Measurements from ENCODE around the gene B3GALT5.
"Not testable (repeated sequence)": the region's sequence is repeated elsewhere in the genome, so short reads cannot be mapped to it uniquely, and the experiment has no call there.

The B3GALT5 gene, protein sequence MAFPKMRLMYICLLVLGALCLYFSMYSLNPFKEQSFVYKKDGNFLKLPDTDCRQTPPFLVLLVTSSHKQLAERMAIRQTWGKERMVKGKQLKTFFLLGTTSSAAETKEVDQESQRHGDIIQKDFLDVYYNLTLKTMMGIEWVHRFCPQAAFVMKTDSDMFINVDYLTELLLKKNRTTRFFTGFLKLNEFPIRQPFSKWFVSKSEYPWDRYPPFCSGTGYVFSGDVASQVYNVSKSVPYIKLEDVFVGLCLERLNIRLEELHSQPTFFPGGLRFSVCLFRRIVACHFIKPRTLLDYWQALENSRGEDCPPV

DNA sequence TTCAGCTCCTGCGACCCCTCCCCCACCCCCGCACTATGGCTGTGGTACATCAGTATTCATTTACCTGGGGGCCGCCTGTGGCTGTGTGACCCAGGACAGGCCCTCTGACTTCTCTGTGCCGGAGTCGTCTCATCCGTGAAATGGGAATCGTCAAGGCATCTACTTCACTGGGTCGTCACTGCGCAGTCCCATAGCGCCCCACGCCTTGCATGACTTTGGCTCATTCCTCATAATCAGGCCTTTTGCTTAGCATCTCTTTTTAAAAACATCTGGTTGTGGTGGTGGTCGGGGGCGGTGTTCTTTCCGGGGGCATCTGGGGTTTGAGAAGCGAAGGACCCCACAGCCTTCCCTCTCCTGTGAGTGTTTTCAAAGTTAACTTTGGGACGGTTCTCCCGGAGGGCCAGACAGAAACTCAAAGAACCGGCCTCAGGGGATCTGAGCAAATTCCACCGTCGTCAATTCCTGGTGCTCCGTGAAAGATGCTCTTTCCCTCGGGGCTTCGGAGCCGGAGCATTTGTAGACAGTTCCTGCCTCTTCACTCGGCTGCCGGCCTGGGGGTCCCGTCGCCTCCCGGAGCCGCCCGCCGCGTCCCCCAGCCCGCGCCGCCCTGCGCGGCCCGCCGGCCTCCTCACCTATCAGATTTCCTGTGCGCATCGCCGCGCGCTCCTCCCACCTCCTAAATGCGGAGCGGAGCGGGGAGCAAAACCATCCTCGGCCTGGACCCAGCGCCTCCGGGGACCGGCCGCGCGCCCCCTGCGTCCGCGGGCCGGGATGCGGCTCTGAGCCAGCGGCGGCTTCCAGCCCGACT lies at the start of gene B3GALT5:
B3GALT5 (plus strand) TSS at position 708 of the 808 bp plus-strand sequence. CDS start 47,620 bp downstream, outside the sequence.
- no peak for DNase-seq

DNA sequence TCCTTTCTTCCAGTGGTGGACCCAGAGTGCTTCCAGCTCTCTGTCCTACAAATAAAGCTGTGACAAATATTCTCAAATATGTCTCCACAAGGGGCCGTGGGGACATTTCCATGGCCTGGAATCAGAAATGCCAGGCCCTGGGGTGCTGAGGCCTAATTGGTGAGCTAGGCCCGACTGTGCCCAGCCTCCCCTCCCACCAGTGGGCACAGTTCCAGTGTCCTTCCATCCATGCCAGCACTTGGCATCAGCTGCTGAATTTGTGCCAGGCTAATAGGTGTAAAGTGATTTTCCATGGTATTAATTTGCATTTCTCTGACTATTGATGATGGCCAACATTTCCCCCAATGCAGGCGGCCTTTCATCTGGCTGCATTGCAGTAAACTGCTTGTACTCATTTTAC lies 48.5 kb upstream of the B3GALT5 start:
- DNase-seq: no peak

- no peak for DNase-seq
These were observed 45.4 kb upstream of the B3GALT5 start for GRCh38 chr21:39567180-39567972.

GRCh38 chr21:39568361-39568760 lies 44.4 kb upstream of the B3GALT5 start:
- no peak for DNase-seq

DNA sequence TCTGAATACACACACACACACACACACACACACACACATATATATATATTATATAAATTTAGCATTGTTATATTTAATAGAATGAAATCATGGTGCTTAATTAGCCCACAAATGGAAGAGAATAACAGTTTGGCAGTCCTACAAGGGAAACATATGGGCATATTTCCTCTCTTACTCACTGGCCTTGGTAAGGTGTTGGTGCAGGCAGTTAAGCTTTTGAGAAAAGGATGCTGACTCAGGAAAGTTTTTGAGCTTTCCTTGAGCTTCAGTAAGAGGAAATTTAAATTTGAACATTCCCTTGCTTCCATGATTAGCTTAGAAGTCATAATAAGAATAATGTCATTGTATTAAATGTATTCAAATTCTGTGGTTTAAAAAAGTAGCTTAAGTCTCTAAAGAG lies 37.0 kb upstream of the B3GALT5 start:
- DNase-seq: no peak

- no peak for DNase-seq
These were observed 36.1 kb upstream of the B3GALT5 start for GRCh38 chr21:39576518-39577128.

- DNase-seq: no peak
These were observed 32.9 kb upstream of the B3GALT5 start for GRCh38 chr21:39579734-39580332.

DNA sequence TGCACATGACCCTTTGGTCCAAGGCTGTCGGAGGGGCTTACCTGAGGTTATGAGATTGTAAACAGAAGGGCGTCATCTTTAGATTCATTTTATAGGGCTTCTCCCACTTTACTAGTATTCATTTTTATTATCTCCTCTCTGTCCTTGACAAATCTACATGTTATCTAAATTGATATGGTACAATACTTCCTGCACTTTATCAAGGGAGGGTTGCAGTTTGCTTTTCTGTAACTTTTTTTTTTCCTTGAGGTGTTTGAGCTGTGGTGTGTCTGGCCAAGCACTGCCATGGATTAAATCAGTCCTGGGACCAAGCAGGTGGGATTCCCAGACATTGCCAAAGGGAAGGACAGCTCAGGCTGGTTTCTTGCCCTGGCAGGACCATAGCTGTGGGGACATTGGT lies 32.0 kb upstream of the B3GALT5 start:
- DNase-seq: no peak

GRCh38 chr21:39581414-39581813 lies 31.3 kb upstream of the B3GALT5 start:
- DNase-seq: no peak

DNA sequence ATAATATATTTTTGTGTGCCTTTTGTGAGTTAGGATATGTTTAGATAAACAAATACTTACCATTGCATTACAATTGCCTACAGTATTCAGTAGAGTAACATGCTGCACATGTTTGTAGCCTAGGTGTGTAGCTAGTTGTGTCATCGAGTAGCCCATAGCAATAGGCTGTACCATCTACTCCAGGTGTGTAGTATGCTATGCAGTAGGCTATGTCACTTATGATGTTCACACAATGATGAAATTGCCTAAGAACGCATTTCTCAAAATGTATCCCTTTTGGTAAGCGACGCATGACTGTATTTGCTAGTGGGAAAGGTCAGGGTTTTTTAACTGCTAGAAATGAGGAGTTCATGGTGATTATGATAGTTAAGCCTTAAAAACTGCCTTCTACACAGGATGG lies 30.0 kb upstream of the B3GALT5 start:
- no peak for DNase-seq

DNA sequence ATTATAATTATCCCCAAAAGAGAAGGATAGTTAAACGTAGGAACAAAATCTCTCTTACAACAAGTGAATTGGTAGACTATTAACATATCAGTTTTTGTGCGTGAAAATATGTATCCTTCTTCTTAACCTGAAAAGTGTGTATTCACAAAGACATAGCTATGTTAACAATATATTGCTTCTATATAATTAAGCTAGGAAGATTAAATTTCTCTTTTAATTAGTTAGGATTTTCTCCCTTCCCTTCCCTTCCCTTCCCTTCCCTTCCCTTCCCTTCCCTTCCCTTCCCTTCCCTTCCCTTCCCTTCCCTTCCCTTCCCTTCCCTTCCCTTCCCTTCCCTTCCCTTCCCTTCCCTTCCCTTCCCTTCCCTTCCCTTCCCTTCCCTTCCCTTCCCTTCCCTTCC lies 29.2 kb upstream of the B3GALT5 start:
- not testable (repeated sequence) for DNase-seq

DNA sequence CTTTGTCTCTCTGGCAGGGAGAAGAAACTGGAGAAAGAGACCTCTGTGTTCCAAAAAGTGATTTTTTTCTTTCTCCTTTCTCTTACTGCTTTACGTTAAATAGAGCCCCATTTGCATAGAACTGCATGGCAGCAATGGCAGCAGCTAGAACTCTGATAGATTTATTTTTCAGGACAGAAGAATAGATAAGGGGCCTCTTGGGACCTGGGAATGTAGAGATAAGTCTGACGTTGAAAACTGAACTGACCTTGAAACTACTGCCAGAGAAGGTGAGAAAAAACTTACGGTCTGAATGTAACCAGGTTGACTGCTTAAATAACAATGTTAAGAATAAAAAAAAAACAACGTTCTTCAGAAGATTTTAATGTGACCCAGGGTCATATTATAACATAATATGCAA lies 25.4 kb upstream of the B3GALT5 start:
- DNase-seq: no peak

DNA sequence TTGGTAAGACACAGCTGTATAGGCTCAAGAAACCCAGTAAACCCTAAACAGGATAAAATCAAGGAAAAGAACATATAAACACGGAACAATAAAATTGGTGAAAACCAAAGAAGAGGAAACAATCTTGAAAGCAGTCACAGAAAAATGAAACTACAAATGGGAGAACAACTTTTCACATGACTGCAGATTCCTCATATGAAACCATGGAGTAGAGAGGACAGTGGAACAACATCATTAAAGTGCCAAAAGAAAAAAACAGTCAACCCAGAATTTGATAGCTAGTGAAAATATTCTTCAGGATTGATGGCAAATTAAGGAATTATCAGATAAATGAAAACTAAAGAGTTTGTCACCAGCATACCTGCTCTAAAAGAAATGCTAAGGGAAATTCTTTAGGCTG lies 23.9 kb upstream of the B3GALT5 start:
- no peak for DNase-seq

- DNase-seq: no peak
These were observed 19.2 kb upstream of the B3GALT5 start for GRCh38 chr21:39593522-39593921.

- no peak for DNase-seq
These were observed 17.3 kb upstream of the B3GALT5 start for GRCh38 chr21:39595465-39595864.

DNA sequence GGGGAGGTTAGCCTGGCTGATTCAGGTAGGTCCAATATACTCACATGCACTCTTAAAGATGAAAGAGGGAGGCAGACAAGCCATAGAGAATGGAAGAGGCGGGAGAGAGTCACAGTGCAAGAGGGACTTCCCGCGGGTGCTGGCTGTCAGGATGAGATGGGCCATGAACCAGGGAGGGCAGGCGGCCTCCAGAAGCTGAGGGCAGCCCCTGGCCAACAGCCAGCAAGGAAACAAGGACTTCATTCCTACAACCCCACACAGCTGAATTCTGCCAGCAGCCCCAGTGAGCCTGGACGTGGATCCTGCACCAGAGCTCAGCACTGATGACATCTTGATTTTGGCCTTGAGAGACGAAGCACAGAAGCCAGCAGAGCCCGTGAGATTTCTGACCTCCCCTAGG lies 15.1 kb upstream of the B3GALT5 start:
- no peak for DNase-seq

- no peak for DNase-seq
These were observed 13.4 kb upstream of the B3GALT5 start for GRCh38 chr21:39599191-39599970.

GRCh38 chr21:39601187-39601928 lies 11.4 kb upstream of the B3GALT5 start:
- no peak for DNase-seq

- DNase-seq: no peak
These were observed 10.6 kb upstream of the B3GALT5 start for GRCh38 chr21:39602076-39602689.

- DNase-seq: no peak
These were observed 9.9 kb upstream of the B3GALT5 start for GRCh38 chr21:39602793-39603192.

DNA sequence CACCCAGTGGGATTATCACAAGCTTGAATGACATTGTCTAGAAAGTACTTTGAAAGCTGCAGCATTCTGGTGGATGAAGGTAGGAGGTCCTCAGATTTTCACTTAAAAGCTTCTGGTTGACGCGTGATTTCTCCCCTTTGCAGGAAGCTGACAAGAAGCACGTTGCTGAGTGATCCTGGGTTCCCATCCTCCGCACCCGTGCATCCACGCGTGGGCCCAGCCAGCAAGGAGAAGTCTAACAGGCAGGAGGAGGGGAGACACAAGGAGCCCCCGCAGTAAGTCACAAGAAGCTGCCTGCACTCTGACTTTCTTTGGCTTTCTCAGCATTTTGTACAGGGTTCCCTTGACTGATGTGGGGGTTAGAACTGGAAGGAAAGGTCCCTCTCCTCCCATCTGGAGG lies 7.8 kb upstream of the B3GALT5 start:
- DNase-seq: no peak
